GM12878 (cell line): ENCODE measurements around the gene RMDN3. TPM values are rescaled to one million over a fixed set of nuclear protein-coding genes. Genes with fewer than 3 reads are reported as not detected.

ENCODE experiments used
- ATAC-seq: fragments of 200-7000 bp; cut with Tn5 transposase; 3 replicates; pipeline ENCODE4 v1.9.1; 2020; ENCODE audit warnings: mild to moderate bottlenecking, moderate library complexity
- BruUV-seq: library from RNA; stranded (reverse); fragments of 400-500 nt; replicated peaks from 2 replicates; lab custom pipeline; 2021; lab: Mats Ljungman, UMichigan
- CTCF ChIA-PET: fragments of 300-600 bp; sonication (Branson Sonifier 250); formaldehyde crosslinking; extraction: SDS; loops from one replicate; lab custom pipeline; 2021; ENCODE audit warnings: inconsistent platforms; lab: Yijun Ruan, JAX
- POLR2A ChIA-PET: fragments of 350-600 bp; formaldehyde crosslinking; extraction: SDS; loops from one replicate; lab custom pipeline; 2021; ENCODE audit warnings: inconsistent platforms; lab: Charles Lee
- RAD21 ChIA-PET: fragments of 300-600 bp; sonication (Branson Sonifier 250); formaldehyde crosslinking; loops from one replicate; lab custom pipeline; 2023; ENCODE audit warnings: antibody characterized with exemption; ENCODE audit not compliant: unreplicated experiment; lab: Charles Lee
- SMC1A ChIA-PET: fragments of 300-600 bp; sonication (Branson Sonifier 250); formaldehyde crosslinking; loops from one replicate; lab custom pipeline; 2023; ENCODE audit not compliant: unreplicated experiment, uncharacterized antibody; lab: Charles Lee
- DNase-seq: peaks from one replicate; pipeline ENCODE4 v3.0.0-alpha.2; 2011; ENCODE audit warnings: low read depth, low spot score
- FAIRE-seq: peaks from 3 replicates; lab custom pipeline; 2011; peaks lifted over from hg19 to GRCh38; lab: Jason Lieb, UNC
- H2AFZ ChIP-seq: 2 replicates; pipeline ENCODE4 v1.6.0; 2011; ENCODE audit warnings: low read depth, low read length, control low read depth; ENCODE audit not compliant: control insufficient read depth
- H3K27ac ChIP-seq: 2 replicates; pipeline ENCODE4 v1.5.1; 2011; ENCODE audit warnings: control low read depth; ENCODE audit not compliant: control insufficient read depth, insufficient read depth
- H3K27me3 ChIP-seq, 2 experiments: replicated peaks in 1 of 2; 2 replicates each; pipeline versions ENCODE4 v1.6.0 to v1.6.1; 2011; ENCODE audit warnings: low read length in 1 of 2; ENCODE audit not compliant: control insufficient read depth in 2 of 2, insufficient read depth in 2 of 2
- H3K36me3 ChIP-seq, 2 experiments: 2 replicates each; pipeline ENCODE4 v1.5.1; 2011; ENCODE audit warnings: low read length in 1 of 2; ENCODE audit not compliant: control insufficient read depth in 2 of 2, insufficient read depth in 2 of 2
- H3K4me1 ChIP-seq: 2 replicates; pipeline ENCODE4 v1.6.1; 2011; ENCODE audit warnings: mild to moderate bottlenecking, low read length, moderate library complexity, mixed read lengths; ENCODE audit not compliant: control insufficient read depth, insufficient read depth
- H3K4me2 ChIP-seq: 2 replicates; pipeline ENCODE4 v1.6.0; 2011; ENCODE audit warnings: control low read depth; ENCODE audit not compliant: control insufficient read depth, insufficient read depth
- H3K4me3 ChIP-seq: fragments of 200-600 bp; sonication (generic); 2 replicates; pipeline ENCODE4 v1.5.1; 2016
- H3K79me2 ChIP-seq: 2 replicates; pipeline ENCODE4 v1.6.0; 2011; ENCODE audit warnings: low read length; ENCODE audit not compliant: control insufficient read depth, insufficient read depth
- H3K9ac ChIP-seq: 2 replicates; pipeline ENCODE4 v1.8.0; 2011; ENCODE audit warnings: low read length, control low read depth, mixed read lengths; ENCODE audit not compliant: control insufficient read depth, insufficient read depth
- H3K9me3 ChIP-seq: replicated peaks from 3 replicates; pipeline ENCODE4 v1.5.1; 2011; ENCODE audit warnings: mild to moderate bottlenecking, low read length; ENCODE audit not compliant: control insufficient read depth, insufficient read depth
- H4K20me1 ChIP-seq: 2 replicates; pipeline ENCODE4 v1.6.0; 2011; ENCODE audit not compliant: control insufficient read depth, insufficient read depth
- EGR1 ChIP-seq, 2 experiments: IDR thresholded peaks; 1 replicate in 1 of 2; 2 replicates in 1 of 2; pipeline ENCODE4 v1.6.1; 2011 to 2012; ENCODE audit warnings: low read depth in 2 of 2, low read length in 2 of 2, borderline replicate concordance in 1 of 2, mild to moderate bottlenecking in 1 of 2, moderate library complexity in 1 of 2
- HDAC2 ChIP-seq: fragments of 200-600 bp; sonication (generic); IDR thresholded peaks from 2 replicates; pipeline ENCODE4 v1.6.1; 2017
- NKRF ChIP-seq: fragments of 450-650 bp; conservative IDR thresholded peaks from 2 replicates; pipeline ENCODE4 v1.6.1; 2017; ENCODE audit warnings: mild to moderate bottlenecking, moderate library complexity
- NRF1 ChIP-seq: conservative IDR thresholded peaks from 2 replicates; pipeline ENCODE4 v1.6.1; 2011; ENCODE audit warnings: mild to moderate bottlenecking, low read depth, low read length, improper control_type of control experiment
- PAX8 ChIP-seq: fragments of 450-650 bp; IDR thresholded peaks from 2 replicates; pipeline ENCODE4 v1.6.1; 2017; ENCODE audit warnings: mild to moderate bottlenecking, moderate library complexity
- PRDM15 ChIP-seq: fragments of 450-650 bp; formaldehyde crosslinking; IDR thresholded peaks from 2 replicates; pipeline ENCODE4 v1.4.0; 2020; ENCODE audit warnings: mild to moderate bottlenecking, moderate library complexity
- SMAD1 ChIP-seq: fragments of 450-650 bp; IDR thresholded peaks from 2 replicates; pipeline ENCODE4 v1.6.1; 2018; ENCODE audit warnings: mild to moderate bottlenecking, low read depth; ENCODE audit not compliant: partially characterized antibody
- SMARCA5 ChIP-seq: fragments of 450-650 bp; IDR thresholded peaks from 2 replicates; pipeline ENCODE4 v1.6.1; 2017; ENCODE audit warnings: mild to moderate bottlenecking
- SMC3 ChIP-seq: IDR thresholded peaks from 2 replicates; pipeline ENCODE4 v1.6.1; 2011; ENCODE audit warnings: low read length, improper control_type of control experiment, borderline replicate concordance
- SRF ChIP-seq, 2 experiments: IDR thresholded peaks; 2 replicates each; pipeline ENCODE4 v1.6.1; 2011; ENCODE audit warnings: low read depth in 2 of 2, low read length in 2 of 2, mild to moderate bottlenecking in 1 of 2, moderate library complexity in 1 of 2
- STAT1 ChIP-seq: fragments of 450-650 bp; conservative IDR thresholded peaks from 2 replicates; pipeline ENCODE4 v1.6.1; 2014; ENCODE audit warnings: antibody characterized with exemption, mild to moderate bottlenecking
- WGBS: methylation state at CpG from one replicate; pipeline ENCODE4 v1.1.6; 2016; ENCODE audit warnings: low lambda C conversion rate; ENCODE audit not compliant: insufficient replicate concordance, insufficient coverage; ENCODE audit errors: missing lambda C conversion rate; 5-methylcytosine and 5-hydroxymethylcytosine counted together
- in situ Hi-C: fragments of 300-500 bp; cut with MboI; formaldehyde crosslinking; loops from 9 replicates; pipeline ENCODE4 v1.14.3; 2018; ENCODE audit warnings: mixed read lengths
- intact Hi-C: fragments of 100-400 bp; cut with micrococcal nuclease; formaldehyde crosslinking; loops from one replicate; pipeline ENCODE4 v1.14.2; 2022; ENCODE audit not compliant: unreplicated experiment
- polyA plus RNA-seq, 11 experiments: library from polyadenylated mRNA; depleted of rRNA in 4 of 11; unstranded in 6 of 11; stranded (reverse) in 5 of 11; fragments of >200 nt; fragmentation: Nextera tagmentation in 4 of 11; fragmentation: Illumina TruSeq in 1 of 11; extraction: Ambion mirVana in 4 of 11; extraction: Trizol in 1 of 11; gene quantifications; 1 replicate in 1 of 11; 2 replicates in 10 of 11; pipeline versions ENCODE4 v1.2.1 to v1.2.3, GENCODE V29; 2011 to 2016; ENCODE audit warnings: inconsistent platforms in 2 of 11, missing spikeins in 2 of 11, low read depth in 1 of 11
- total RNA-seq, 4 experiments: library from RNA; depleted of rRNA in 3 of 4; stranded (reverse); fragments of >200 nt in 3 of 4; fragmentation: Illumina TruSeq in 1 of 4; extraction: Trizol in 1 of 4; gene quantifications; 2 replicates each; pipeline versions ENCODE4 v1.2.1 to v1.2.3, GENCODE V29; 2013 to 2021

The RMDN3 gene
- total and polyA plus RNA-seq, 10 of the 15 experiments (the other 5 are each of a cell fraction or from before 2014, with no cell fraction given), result 5.7 to 44.4 (median 20.3) TPM

GRCh38 chr15:40749151-40749630 lies 5.9 kb downstream of the RMDN3 start (continued):
- no peak for TF ChIP-seq PRDM15 (CRISPR knock-in tag)
- no peak for TF ChIP-seq SMC3
- no peak for TF ChIP-seq STAT1
- no peak for TF ChIP-seq EGR1 (IDR thresholded peaks at IDR 0.05; ENCODE audit: borderline replicate concordance in 1 of 2, low read depth in 2 of 2, low read length in 2 of 2)

DNA sequence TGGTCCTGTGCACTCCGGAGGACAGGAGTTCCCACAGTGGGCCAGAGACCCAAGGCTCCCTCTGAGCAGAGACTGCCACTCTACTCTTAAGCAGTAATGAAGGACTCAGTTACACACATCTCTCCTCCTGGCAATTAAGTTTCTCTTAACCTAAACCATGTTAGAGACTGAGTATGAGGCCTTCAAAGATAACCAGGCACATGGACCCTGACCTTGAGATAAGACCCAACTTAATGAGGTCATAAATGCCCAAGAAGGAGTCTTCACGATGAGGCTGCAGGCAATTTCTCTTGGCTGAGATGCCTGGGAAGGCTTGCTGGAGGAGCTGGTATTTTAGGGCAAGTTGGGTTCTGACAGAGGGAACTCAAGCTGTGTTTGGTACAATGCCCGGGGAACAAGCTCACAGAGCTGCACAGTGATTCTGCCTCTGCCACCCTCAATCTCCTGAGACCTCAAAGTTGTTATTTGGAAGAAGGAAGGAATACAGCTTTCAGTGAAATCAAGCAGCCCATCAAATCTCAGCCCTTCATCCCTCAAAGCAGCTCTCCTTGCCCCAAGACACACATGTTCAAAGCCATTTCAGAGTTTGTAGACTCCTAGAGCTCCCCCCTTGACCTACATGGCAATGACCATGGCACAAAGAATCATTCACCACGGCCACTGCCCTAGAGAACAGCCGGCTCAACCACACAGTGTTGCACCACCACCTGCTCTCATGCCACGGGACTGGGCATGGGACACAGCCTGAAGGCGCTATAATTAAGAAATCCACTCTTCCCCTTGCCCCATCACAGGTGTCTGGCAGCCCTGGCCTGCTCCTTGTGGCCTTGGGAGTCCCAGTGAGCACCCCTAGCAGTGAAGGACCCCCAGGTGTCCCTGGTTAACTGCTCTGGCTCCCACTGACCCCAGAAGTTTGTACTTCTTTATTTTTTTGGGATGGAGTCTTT lies 7.1 kb downstream of the RMDN3 start:
- WGBS, result 79% methylated on average over 7 of the region's 7 CpGs
- no peak for ATAC-seq
- ChIA-PET POLR2A (interaction anchor here (1.0 kb wide), 1 partner anchor 14 kb away, joined by 3 read pairs; no protein-coding TSS in a partner anchor), SMC1A (interaction anchor here (0.8 to 2.3 kb wide), 6 partner anchors 23 to 221 kb away, joined by 3 to 22 read pairs (median 4); no protein-coding TSS in a partner anchor), RAD21 (interaction anchor here (0.6 to 2.3 kb wide), 6 partner anchors 9 to 158 kb away, joined by 3 to 14 read pairs (median 3); partner anchors contain the start of gene SPINT1), CTCF (interaction anchor here (0.5 to 3.2 kb wide), 10 partner anchors 21 to 689 kb away, joined by 3 to 37 read pairs (median 4); partner anchors contain the start of gene VPS18)
- no TSS peak for BruUV-seq
- Histone ChIP-seq H3K4me1 (peaks cover 9% of the 10 kb centered on the region), H3K27me3 (no peaks in the 10 kb centered on the region), H2AFZ (no peak overlapping the region), H3K79me2 (peaks cover 9% of the 10 kb centered on the region), H3K27ac (no peak overlapping the region), H4K20me1 (no peaks in the 10 kb centered on the region), H3K4me3 (no peak overlapping the region), H3K36me3 (peaks cover 18 to 20% of the 10 kb centered on the region in 2 experiments), H3K4me2 (no peak overlapping the region), H3K9me3 (no peaks in the 10 kb centered on the region), H3K9ac (no peak overlapping the region)
- in situ Hi-C loops, result no loop called here
- FAIRE-seq, result no peak
- intact Hi-C loops, result loop anchor here (5.0 kb wide), 1 partner anchor 34 kb away; no protein-coding TSS in a partner anchor
- no peak for DNase-seq
- TF ChIP-seq HDAC2 (no peak), SMARCA5 (no peak), PAX8 (no peak), SRF (IDR thresholded peaks at IDR 0.05; ENCODE audit: low read depth in 2 of 2, low read length in 2 of 2) (no peak), EGR1 (IDR thresholded peaks at IDR 0.05; ENCODE audit: borderline replicate concordance in 1 of 2, low read depth in 2 of 2, low read length in 2 of 2) (no peak), SMAD1 (no peak), NKRF (no peak), NRF1 (no peak)
